CD14-positive monocyte (primary cell): ENCODE results near the gene KIAA0040. TPM values are rescaled to one million over a fixed set of nuclear protein-coding genes. Genes with fewer than 3 reads are reported as not detected.

Experiments
- DNase-seq, 3 donors: peaks; one replicate each; pipeline ENCODE4 v3.0.0-alpha.2; 2011 to 2022
- H2AFZ ChIP-seq: 2 replicates; pipeline ENCODE4 v1.6.0; 2012; ENCODE audit warnings: mild to moderate bottlenecking, low read depth, low read length, inconsistent platforms; ENCODE audit not compliant: insufficient read depth, poor library complexity, severe bottlenecking
- H3K27ac ChIP-seq, 2 donors: 1 replicate in 1 of 2; 2 replicates in 1 of 2; pipeline ENCODE4 v1.5.1; 2012 to 2013; ENCODE audit warnings: low read length in 2 of 2, control low read depth in 1 of 2, inconsistent platforms in 1 of 2, low read depth in 1 of 2, mild to moderate bottlenecking in 1 of 2
- H3K27me3 ChIP-seq, 2 donors: one replicate each; pipeline versions ENCODE4 v1.6.0 to v1.6.1; 2011 to 2013; ENCODE audit warnings: low read length in 2 of 2; ENCODE audit not compliant: control insufficient read depth in 2 of 2, insufficient read depth in 2 of 2
- H3K36me3 ChIP-seq, 2 donors: replicated peaks in 1 of 2; 1 replicate in 1 of 2; 2 replicates in 1 of 2; pipeline versions ENCODE4 v1.5.1 to v1.6.1; 2012 to 2013; ENCODE audit warnings: low read length in 2 of 2, control low read depth in 1 of 2, inconsistent platforms in 1 of 2, mild to moderate bottlenecking in 1 of 2; ENCODE audit not compliant: insufficient read depth in 2 of 2, control insufficient read depth in 1 of 2
- H3K4me1 ChIP-seq, 2 donors: 1 replicate in 1 of 2; 2 replicates in 1 of 2; pipeline versions ENCODE4 v1.5.1 to v1.6.1; 2012 to 2013; ENCODE audit warnings: low read length in 2 of 2, control low read depth in 1 of 2, inconsistent platforms in 1 of 2, mild to moderate bottlenecking in 1 of 2, moderate library complexity in 1 of 2; ENCODE audit not compliant: insufficient read depth in 2 of 2, control insufficient read depth in 1 of 2
- H3K4me2 ChIP-seq: replicated peaks from 2 replicates; pipeline ENCODE3; 2012; ENCODE audit warnings: low read length, moderate library complexity, mild to moderate bottlenecking; ENCODE audit not compliant: poor library complexity, severe bottlenecking; ENCODE audit errors: extremely low read depth
- H3K4me3 ChIP-seq, 3 experiments: fragments of 200-600 bp in 1 of 3; sonication (generic) in 1 of 3; replicated peaks in 1 of 3; 1 replicate in 2 of 3; 2 replicates in 1 of 3; pipeline ENCODE4 v1.5.1; 2011 to 2013; ENCODE audit warnings: low read length in 3 of 3, mild to moderate bottlenecking in 3 of 3, control low read depth in 2 of 3, low read depth in 2 of 3, inconsistent platforms in 1 of 3, moderate library complexity in 1 of 3
- H3K79me2 ChIP-seq: 2 replicates; pipeline ENCODE4 v1.6.0; 2012; ENCODE audit warnings: mild to moderate bottlenecking, control low read depth, inconsistent platforms, low read length, moderate library complexity; ENCODE audit not compliant: insufficient read depth
- H3K9ac ChIP-seq: 2 replicates; pipeline ENCODE4 v1.6.0; 2017; ENCODE audit warnings: low read length, mild to moderate bottlenecking; ENCODE audit not compliant: insufficient read depth, poor library complexity, severe bottlenecking
- H3K9me3 ChIP-seq, 2 donors: replicated peaks in 1 of 2; 1 replicate in 1 of 2; 2 replicates in 1 of 2; pipeline versions ENCODE4 v1.5.1 to v1.6.1; 2012 to 2013; ENCODE audit warnings: low read length in 2 of 2, control low read depth in 1 of 2; ENCODE audit not compliant: control insufficient read depth in 1 of 2, insufficient read depth in 1 of 2
- H4K20me1 ChIP-seq: 2 replicates; pipeline ENCODE4 v1.6.0; 2012; ENCODE audit warnings: mild to moderate bottlenecking, low read length, control low read depth, moderate library complexity; ENCODE audit not compliant: insufficient read depth
- H3K27ac Mint-ChIP-seq, 7 donors: one replicate each; pipeline ENCODE4 v1.8.0; 2020; ENCODE audit warnings: mild to moderate bottlenecking in 7 of 7, mixed read lengths in 7 of 7, moderate library complexity in 6 of 7, inconsistent platforms in 2 of 7
- H3K27me3 Mint-ChIP-seq, 3 donors: one replicate each; pipeline ENCODE4 v1.8.0; 2021 to 2022; ENCODE audit warnings: low read depth in 3 of 3, mild to moderate bottlenecking in 3 of 3, mixed read lengths in 3 of 3, moderate library complexity in 3 of 3, inconsistent platforms in 1 of 3
- H3K36me3 Mint-ChIP-seq, 2 donors: one replicate each; pipeline ENCODE4 v1.8.0; 2020; ENCODE audit warnings: mixed read lengths in 2 of 2, inconsistent platforms in 1 of 2, mild to moderate bottlenecking in 1 of 2
- H3K4me1 Mint-ChIP-seq: one replicate; pipeline ENCODE4 v1.8.0; 2020; ENCODE audit warnings: mild to moderate bottlenecking, mixed read lengths
- H3K4me3 Mint-ChIP-seq, 2 donors: one replicate each; pipeline ENCODE4 v1.8.0; 2020; ENCODE audit warnings: mild to moderate bottlenecking in 2 of 2, mixed read lengths in 2 of 2, moderate library complexity in 1 of 2
- H3K9me3 Mint-ChIP-seq, 7 donors: one replicate each; pipeline ENCODE4 v1.8.0; 2020 to 2022; ENCODE audit warnings: mixed read lengths in 7 of 7, mild to moderate bottlenecking in 6 of 7, moderate library complexity in 6 of 7, inconsistent platforms in 2 of 7
- CTCF ChIP-seq: fragments of 200-600 bp; IDR thresholded peaks from one replicate; pipeline ENCODE4 v1.8.0; 2022; ENCODE audit warnings: antibody characterized with exemption, mild to moderate bottlenecking
- WGBS: methylation state at CpG from one replicate; pipeline ENCODE4 v1.1.5; 2013; ENCODE audit warnings: missing lambda C conversion rate; ENCODE audit not compliant: insufficient coverage; 5-methylcytosine and 5-hydroxymethylcytosine counted together
- intact Hi-C, 2 donors: fragments of 100-400 bp; cut with micrococcal nuclease; formaldehyde crosslinking; loops; one replicate each; pipeline versions ENCODE4 v1.15.0 to v1.15.1; 2023
- polyA plus RNA-seq, 3 donors: library from polyadenylated mRNA; depleted of rRNA in 1 of 3; unstranded in 2 of 3; stranded (reverse) in 1 of 3; fragments of 300-500 nt in 2 of 3; fragments of >200 nt in 1 of 3; fragmentation: Illumina TruSeq in 2 of 3; gene quantifications; 1 replicate in 2 of 3; 2 replicates in 1 of 3; pipeline ENCODE4 v1.2.3, GENCODE V29; 2012 to 2021

The KIAA0040 gene
- polyA plus RNA-seq, 3 donors = 24.0 to 35.4 (median 25.9) TPM

- no peaks in the 10 kb centered on the region for H3K9me3 Mint-ChIP-seq
- TF ChIP-seq CTCF = no peak
- H3K4me1 Mint-ChIP-seq = peaks cover 28% of the 10 kb centered on the region
- H4K20me1 ChIP-seq = no peaks in the 10 kb centered on the region
- H3K4me3 Mint-ChIP-seq = no peak overlapping the region
- 70% methylated on average over 2 of the region's 2 CpGs for WGBS
- H3K9ac ChIP-seq = no peak overlapping the region
- no peaks in the 10 kb centered on the region for H3K27me3 ChIP-seq
- peaks cover 19 to 30% of the 10 kb centered on the region in 2 donors for H3K4me1 ChIP-seq
- H3K27ac Mint-ChIP-seq = peak overlapping the region; percentile 30 to 90 (median 80)
- H3K27me3 Mint-ChIP-seq = peaks cover 0 to 2% (median 0%) of the 10 kb centered on the region in 3 donors
- no peaks in the 10 kb centered on the region for H3K36me3 ChIP-seq
- no peaks in the 10 kb centered on the region for H3K36me3 Mint-ChIP-seq
- no peak overlapping the region for H3K4me2 ChIP-seq
- no peak overlapping the region for H2AFZ ChIP-seq
- peak overlapping the region; percentile 34 to 66 for H3K27ac ChIP-seq
- no peak overlapping the region for H3K4me3 ChIP-seq
- peak; percentile 48 to 84 (median 69) for DNase-seq
- H3K9me3 ChIP-seq = no peaks in the 10 kb centered on the region
- intact Hi-C loops = no loop called here
- no peaks in the 10 kb centered on the region for H3K79me2 ChIP-seq
These were observed 5.0 kb upstream of the KIAA0040 start for GRCh38 chr1:175197531-175197930.

- H3K9ac ChIP-seq = no peak overlapping the region
- H3K4me1 ChIP-seq = peaks cover 26 to 40% of the 10 kb centered on the region in 2 donors
- no peak overlapping the region for H3K4me2 ChIP-seq
- H3K79me2 ChIP-seq = peaks cover 13% of the 10 kb centered on the region
- WGBS = 33% methylated on average over 3 of the region's 3 CpGs
- no peak overlapping the region for H3K27ac ChIP-seq
- Mint-ChIP-seq H3K27me3 (peaks cover 0 to 2% (median 0%) of the 10 kb centered on the region in 3 donors), H3K27ac (peak overlapping the region in 2 of 7 donors; percentile 1 to 50), H3K4me3 (no peak overlapping the region), H3K9me3 (no peaks in the 10 kb centered on the region), H3K4me1 (peaks cover 32% of the 10 kb centered on the region), H3K36me3 (no peaks in the 10 kb centered on the region)
- H3K9me3 ChIP-seq = no peaks in the 10 kb centered on the region
- H4K20me1 ChIP-seq = no peaks in the 10 kb centered on the region
- H3K36me3 ChIP-seq = no peaks in the 10 kb centered on the region
- no peak for TF ChIP-seq CTCF
- H3K27me3 ChIP-seq = no peaks in the 10 kb centered on the region
- intact Hi-C loops = no loop called here
- H3K4me3 ChIP-seq = no peak overlapping the region
- no peak overlapping the region for H2AFZ ChIP-seq
- DNase-seq = peak in 2 of 3 donors; percentile 18 to 50
These were observed 3.2 kb upstream of the KIAA0040 start for GRCh38 chr1:175195798-175196197.
